Dendritic cell treated with granulocyte-macrophage colony-stimulating factor and Interleukin-4, amounts not matched to agents 40 ng/mL and 50 ng/mL, for 4 days (primary cell): ENCODE measurements around the gene OR51D1.

Experiments used
- H3K27ac Mint-ChIP-seq: one replicate; pipeline ENCODE4 v1.8.0; 2022; ENCODE audit warnings: mild to moderate bottlenecking, mixed read lengths
- H3K27me3 Mint-ChIP-seq: one replicate; pipeline ENCODE4 v1.8.0; 2022; ENCODE audit warnings: mild to moderate bottlenecking, mixed read lengths
- H3K36me3 Mint-ChIP-seq: one replicate; pipeline ENCODE4 v1.8.0; 2022; ENCODE audit warnings: low read depth, mixed read lengths
- H3K4me1 Mint-ChIP-seq: one replicate; pipeline ENCODE4 v1.8.0; 2022; ENCODE audit warnings: low read depth, mixed read lengths
- H3K4me3 Mint-ChIP-seq: one replicate; pipeline ENCODE4 v1.8.0; 2022; ENCODE audit warnings: mild to moderate bottlenecking, moderate library complexity, mixed read lengths
- H3K9me3 Mint-ChIP-seq: one replicate; pipeline ENCODE4 v1.8.0; 2022; ENCODE audit warnings: mixed read lengths
- intact Hi-C: fragments of 100-400 bp; cut with micrococcal nuclease; formaldehyde crosslinking; loops from one replicate; pipeline ENCODE4 v1.15.0; 2022

Gene OR51D1

GRCh38 chr11:4664786-4665185 is 27.5 kb downstream of the OR51D1 start:
- Mint-ChIP-seq H3K36me3 (no peaks in the 10 kb centered on the region), H3K4me1 (no peaks in the 10 kb centered on the region), H3K9me3 (no peaks in the 10 kb centered on the region), H3K27ac (no peak overlapping the region), H3K4me3 (no peak overlapping the region), H3K27me3 (peaks cover 2% of the 10 kb centered on the region)
- intact Hi-C loops = no loop called here

- intact Hi-C loops = no loop called here
- Mint-ChIP-seq H3K27me3 (peaks cover 2% of the 10 kb centered on the region), H3K27ac (no peak overlapping the region), H3K4me1 (no peaks in the 10 kb centered on the region), H3K4me3 (no peak overlapping the region), H3K9me3 (no peaks in the 10 kb centered on the region), H3K36me3 (no peaks in the 10 kb centered on the region)
These were observed 28.1 kb downstream of the OR51D1 start for GRCh38 chr11:4665424-4665823.

- Mint-ChIP-seq H3K4me3 (no peak overlapping the region), H3K4me1 (no peaks in the 10 kb centered on the region), H3K27ac (no peak overlapping the region), H3K36me3 (no peaks in the 10 kb centered on the region), H3K27me3 (no peaks in the 10 kb centered on the region), H3K9me3 (no peaks in the 10 kb centered on the region)
- intact Hi-C loops = no loop called here
These were observed 34.5 kb downstream of the OR51D1 start for GRCh38 chr11:4671741-4672140.

- Mint-ChIP-seq H3K27ac (no peak overlapping the region), H3K36me3 (no peaks in the 10 kb centered on the region), H3K27me3 (no peaks in the 10 kb centered on the region), H3K9me3 (no peaks in the 10 kb centered on the region), H3K4me1 (no peaks in the 10 kb centered on the region), H3K4me3 (no peak overlapping the region)
- intact Hi-C loops = no loop called here
These were observed 35.2 kb downstream of the OR51D1 start for GRCh38 chr11:4672470-4672869.

GRCh38 chr11:4673781-4674180 is 36.5 kb downstream of the OR51D1 start:
- Mint-ChIP-seq H3K27ac (no peak overlapping the region), H3K36me3 (no peaks in the 10 kb centered on the region), H3K9me3 (no peaks in the 10 kb centered on the region), H3K4me3 (no peak overlapping the region), H3K27me3 (no peaks in the 10 kb centered on the region), H3K4me1 (no peaks in the 10 kb centered on the region)
- intact Hi-C loops = no loop called here

GRCh38 chr11:4677948-4678347 is 40.7 kb downstream of the OR51D1 start:
- Mint-ChIP-seq H3K27ac (no peak overlapping the region), H3K4me1 (no peaks in the 10 kb centered on the region), H3K36me3 (no peaks in the 10 kb centered on the region), H3K4me3 (no peak overlapping the region), H3K9me3 (no peaks in the 10 kb centered on the region), H3K27me3 (no peaks in the 10 kb centered on the region)
- intact Hi-C loops = no loop called here

- H3K27me3 Mint-ChIP-seq = no peaks in the 10 kb centered on the region
- no peak overlapping the region for H3K27ac Mint-ChIP-seq
- H3K36me3 Mint-ChIP-seq = no peaks in the 10 kb centered on the region
- H3K9me3 Mint-ChIP-seq = no peaks in the 10 kb centered on the region
- intact Hi-C loops = no loop called here
- no peak overlapping the region for H3K4me3 Mint-ChIP-seq
- H3K4me1 Mint-ChIP-seq = no peaks in the 10 kb centered on the region
These were observed 43.1 kb downstream of the OR51D1 start for GRCh38 chr11:4680341-4680740.

- Mint-ChIP-seq H3K27me3 (no peaks in the 10 kb centered on the region), H3K27ac (no peak overlapping the region), H3K9me3 (no peaks in the 10 kb centered on the region), H3K4me3 (no peak overlapping the region), H3K36me3 (no peaks in the 10 kb centered on the region), H3K4me1 (no peaks in the 10 kb centered on the region)
- intact Hi-C loops = no loop called here
These were observed 45.5 kb downstream of the OR51D1 start for GRCh38 chr11:4682623-4683419.

GRCh38 chr11:4684631-4685285 is 47.5 kb downstream of the OR51D1 start:
- intact Hi-C loops = no loop called here
- Mint-ChIP-seq H3K4me1 (no peaks in the 10 kb centered on the region), H3K36me3 (no peaks in the 10 kb centered on the region)

More at GRCh38 chr11:4684631-4685285, 47.5 kb downstream of the OR51D1 start:
- Mint-ChIP-seq H3K9me3 (no peaks in the 10 kb centered on the region), H3K4me3 (no peak overlapping the region), H3K27me3 (no peaks in the 10 kb centered on the region), H3K27ac (no peak overlapping the region)
